Neuron (in vitro differentiated cells): ENCODE data around the gene ZNF827.

Experiments used
- H2AFZ ChIP-seq: one replicate; pipeline ENCODE4 v1.6.1; 2013; ENCODE audit warnings: low read depth, mild to moderate bottlenecking, inconsistent platforms, low read length, moderate library complexity
- H3K27me3 ChIP-seq: one replicate; pipeline ENCODE4 v1.6.1; 2013; ENCODE audit warnings: low read length; ENCODE audit not compliant: insufficient read depth
- H3K36me3 ChIP-seq: one replicate; pipeline ENCODE4 v1.6.1; 2013; ENCODE audit warnings: low read length; ENCODE audit not compliant: insufficient read depth
- H3K4me1 ChIP-seq: one replicate; pipeline ENCODE4 v1.6.1; 2013; ENCODE audit warnings: low read length; ENCODE audit not compliant: insufficient read depth
- H3K4me3 ChIP-seq: 2 replicates; pipeline ENCODE4 v1.5.1; 2013; ENCODE audit warnings: mild to moderate bottlenecking, low read length, moderate library complexity
- H3K9me3 ChIP-seq: one replicate; pipeline ENCODE4 v1.6.1; 2013; ENCODE audit warnings: low read length

Gene ZNF827

GRCh38 chr4:145805490-145805889 is 133.1 kb downstream of the ZNF827 start:
- Histone ChIP-seq H3K27me3 (no peaks in the 10 kb centered on the region), H2AFZ (no peak overlapping the region), H3K4me1 (peaks cover 35% of the 10 kb centered on the region), H3K9me3 (peaks cover 7% of the 10 kb centered on the region), H3K4me3 (no peak overlapping the region), H3K36me3 (peaks cover 24% of the 10 kb centered on the region)

- Histone ChIP-seq H2AFZ (no peak overlapping the region), H3K4me1 (peaks cover 29% of the 10 kb centered on the region), H3K27me3 (no peaks in the 10 kb centered on the region), H3K9me3 (peaks cover 3% of the 10 kb centered on the region), H3K4me3 (no peak overlapping the region), H3K36me3 (peaks cover 23% of the 10 kb centered on the region)
Observed at GRCh38 chr4:145804116-145804515, 134.5 kb downstream of the ZNF827 start.

- Histone ChIP-seq H3K36me3 (peaks cover 23% of the 10 kb centered on the region), H3K4me1 (peaks cover 11% of the 10 kb centered on the region), H2AFZ (no peak overlapping the region), H3K27me3 (no peaks in the 10 kb centered on the region), H3K9me3 (no peaks in the 10 kb centered on the region), H3K4me3 (no peak overlapping the region)
Observed at GRCh38 chr4:145799223-145799622, 139.4 kb downstream of the ZNF827 start.

GRCh38 chr4:145797278-145797677 is 141.3 kb downstream of the ZNF827 start:
- peaks cover 34% of the 10 kb centered on the region for H3K36me3 ChIP-seq
- no peak overlapping the region for H3K4me3 ChIP-seq
- H3K4me1 ChIP-seq: peaks cover 9% of the 10 kb centered on the region
- no peak overlapping the region for H2AFZ ChIP-seq
- no peaks in the 10 kb centered on the region for H3K27me3 ChIP-seq
- no peaks in the 10 kb centered on the region for H3K9me3 ChIP-seq

DNA sequence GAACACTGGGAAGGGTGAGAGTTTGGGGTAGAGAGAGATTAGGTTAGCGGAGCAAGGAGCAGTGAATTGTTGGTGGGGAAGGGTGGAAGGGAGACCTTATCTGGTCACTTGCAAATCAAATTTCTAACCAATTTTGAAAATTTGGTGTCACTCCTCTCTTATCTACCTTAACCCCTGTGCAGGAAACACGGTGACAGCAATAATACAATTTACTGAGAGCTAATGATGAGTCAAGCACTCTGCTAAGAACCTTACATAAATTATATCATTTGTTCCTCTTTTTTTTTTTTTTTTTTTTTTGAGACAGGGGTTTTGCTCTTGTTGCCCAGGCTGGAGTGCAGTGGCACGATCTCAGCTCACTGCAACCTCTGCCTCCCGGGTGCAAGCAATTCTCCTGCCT is 142.3 kb downstream of the ZNF827 start:
- peaks cover 38% of the 10 kb centered on the region for H3K36me3 ChIP-seq
- H3K27me3 ChIP-seq: no peaks in the 10 kb centered on the region

GRCh38 chr4:145795521-145795920 is 143.1 kb downstream of the ZNF827 start:
- Histone ChIP-seq H3K9me3 (peaks cover 4% of the 10 kb centered on the region), H3K4me1 (no peaks in the 10 kb centered on the region), H3K27me3 (no peaks in the 10 kb centered on the region), H3K36me3 (peaks cover 40% of the 10 kb centered on the region), H3K4me3 (no peak overlapping the region), H2AFZ (no peak overlapping the region)

More for the DNA sequence above, 142.3 kb downstream of the ZNF827 start:
- peaks cover 4% of the 10 kb centered on the region for H3K9me3 ChIP-seq
- H2AFZ ChIP-seq: no peak overlapping the region
- peaks cover under 1% of the 10 kb centered on the region for H3K4me1 ChIP-seq
- H3K4me3 ChIP-seq: no peak overlapping the region

- Histone ChIP-seq H3K4me3 (no peak overlapping the region), H3K9me3 (peaks cover 4% of the 10 kb centered on the region), H2AFZ (no peak overlapping the region), H3K36me3 (peaks cover 35% of the 10 kb centered on the region), H3K4me1 (no peaks in the 10 kb centered on the region), H3K27me3 (no peaks in the 10 kb centered on the region)
Observed at GRCh38 chr4:145792429-145792828, 146.2 kb downstream of the ZNF827 start.

DNA sequence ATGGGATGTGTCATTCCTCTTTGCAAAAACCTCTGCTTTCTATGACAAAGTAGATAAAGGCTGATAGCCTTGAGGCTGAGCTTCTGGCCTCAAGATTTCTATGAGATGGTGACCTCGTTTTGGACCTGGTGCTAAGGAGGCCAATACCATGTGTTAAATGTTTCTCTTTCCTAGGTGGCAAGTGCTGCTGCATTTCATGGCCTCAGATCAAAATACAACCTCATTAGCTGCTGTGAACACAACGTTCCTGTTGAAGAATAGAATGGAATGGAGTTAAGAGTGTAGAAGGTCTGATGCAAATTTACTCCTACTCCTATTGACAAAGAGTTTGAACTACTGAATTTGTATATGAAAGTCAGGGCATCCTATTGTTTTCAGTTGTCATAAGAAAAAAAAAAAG is 146.6 kb downstream of the ZNF827 start:
- Histone ChIP-seq H3K4me3 (no peak overlapping the region), H3K27me3 (no peaks in the 10 kb centered on the region), H3K4me1 (no peaks in the 10 kb centered on the region), H3K9me3 (peaks cover 4% of the 10 kb centered on the region), H2AFZ (no peak overlapping the region), H3K36me3 (peaks cover 35% of the 10 kb centered on the region)

DNA sequence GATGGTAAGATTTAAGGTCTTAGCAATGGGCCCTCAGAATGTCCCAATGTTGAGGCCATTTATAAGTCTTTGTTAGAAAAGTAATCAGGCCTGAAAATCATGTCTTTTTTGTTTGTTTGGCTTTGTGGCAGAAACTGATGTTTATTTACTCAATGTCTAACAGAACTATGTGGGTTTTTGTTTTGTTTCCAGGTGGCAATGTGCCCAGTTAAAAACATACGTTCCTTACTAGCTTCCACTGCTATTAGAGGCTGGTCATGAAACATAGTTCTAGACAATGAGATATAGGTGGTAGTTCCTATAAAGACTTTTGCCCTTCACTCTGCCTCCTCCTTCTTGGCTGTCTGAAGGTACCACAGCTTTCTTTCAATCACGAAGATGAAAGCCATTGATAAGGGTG is 149.9 kb downstream of the ZNF827 start:
- Histone ChIP-seq H3K36me3 (peaks cover 41% of the 10 kb centered on the region), H3K4me3 (no peak overlapping the region), H3K4me1 (no peaks in the 10 kb centered on the region), H3K27me3 (no peaks in the 10 kb centered on the region), H2AFZ (no peak overlapping the region), H3K9me3 (peaks cover 10% of the 10 kb centered on the region)

GRCh38 chr4:145786830-145787229 is 151.8 kb downstream of the ZNF827 start:
- H3K4me1 ChIP-seq: no peaks in the 10 kb centered on the region
- no peak overlapping the region for H3K4me3 ChIP-seq
- peaks cover 38% of the 10 kb centered on the region for H3K36me3 ChIP-seq
- no peak overlapping the region for H2AFZ ChIP-seq
- no peaks in the 10 kb centered on the region for H3K27me3 ChIP-seq
- H3K9me3 ChIP-seq: peaks cover 10% of the 10 kb centered on the region

- Histone ChIP-seq H2AFZ (no peak overlapping the region), H3K27me3 (no peaks in the 10 kb centered on the region), H3K36me3 (peaks cover 37% of the 10 kb centered on the region), H3K4me3 (no peak overlapping the region), H3K4me1 (no peaks in the 10 kb centered on the region), H3K9me3 (peaks cover 9% of the 10 kb centered on the region)
Observed at GRCh38 chr4:145786261-145786660, 152.4 kb downstream of the ZNF827 start.

- Histone ChIP-seq H3K9me3 (peaks cover 9% of the 10 kb centered on the region), H3K27me3 (no peaks in the 10 kb centered on the region), H3K4me1 (no peaks in the 10 kb centered on the region), H2AFZ (no peak overlapping the region), H3K36me3 (peaks cover 35% of the 10 kb centered on the region), H3K4me3 (no peak overlapping the region)
Observed at GRCh38 chr4:145785391-145786008, 153.1 kb downstream of the ZNF827 start.

GRCh38 chr4:145784036-145784435 is 154.6 kb downstream of the ZNF827 start:
- Histone ChIP-seq H3K36me3 (peaks cover 40% of the 10 kb centered on the region), H3K27me3 (no peaks in the 10 kb centered on the region), H3K4me1 (no peaks in the 10 kb centered on the region), H2AFZ (no peak overlapping the region), H3K9me3 (peaks cover 9% of the 10 kb centered on the region), H3K4me3 (no peak overlapping the region)

- Histone ChIP-seq H3K36me3 (peaks cover 46% of the 10 kb centered on the region), H3K4me1 (no peaks in the 10 kb centered on the region), H3K4me3 (no peak overlapping the region), H3K27me3 (no peaks in the 10 kb centered on the region), H3K9me3 (peaks cover 9% of the 10 kb centered on the region), H2AFZ (no peak overlapping the region)
Observed at GRCh38 chr4:145782756-145783155, 155.9 kb downstream of the ZNF827 start.
